Smooth muscle cell of trachea (primary cell): Measurements from ENCODE around the gene MAD1L1. TPM values are rescaled to one million over a fixed set of nuclear protein-coding genes. Genes with fewer than 3 reads are reported as not detected.

Experiments
- total RNA-seq: library from RNA; depleted of rRNA; stranded (reverse); fragments of >200 nt; gene quantifications from 2 replicates; pipeline ENCODE4 v1.2.1, GENCODE V29; 2014

Gene MAD1L1
- total RNA-seq = 47.0 and 54.5 TPM in 2 replicates

DNA sequence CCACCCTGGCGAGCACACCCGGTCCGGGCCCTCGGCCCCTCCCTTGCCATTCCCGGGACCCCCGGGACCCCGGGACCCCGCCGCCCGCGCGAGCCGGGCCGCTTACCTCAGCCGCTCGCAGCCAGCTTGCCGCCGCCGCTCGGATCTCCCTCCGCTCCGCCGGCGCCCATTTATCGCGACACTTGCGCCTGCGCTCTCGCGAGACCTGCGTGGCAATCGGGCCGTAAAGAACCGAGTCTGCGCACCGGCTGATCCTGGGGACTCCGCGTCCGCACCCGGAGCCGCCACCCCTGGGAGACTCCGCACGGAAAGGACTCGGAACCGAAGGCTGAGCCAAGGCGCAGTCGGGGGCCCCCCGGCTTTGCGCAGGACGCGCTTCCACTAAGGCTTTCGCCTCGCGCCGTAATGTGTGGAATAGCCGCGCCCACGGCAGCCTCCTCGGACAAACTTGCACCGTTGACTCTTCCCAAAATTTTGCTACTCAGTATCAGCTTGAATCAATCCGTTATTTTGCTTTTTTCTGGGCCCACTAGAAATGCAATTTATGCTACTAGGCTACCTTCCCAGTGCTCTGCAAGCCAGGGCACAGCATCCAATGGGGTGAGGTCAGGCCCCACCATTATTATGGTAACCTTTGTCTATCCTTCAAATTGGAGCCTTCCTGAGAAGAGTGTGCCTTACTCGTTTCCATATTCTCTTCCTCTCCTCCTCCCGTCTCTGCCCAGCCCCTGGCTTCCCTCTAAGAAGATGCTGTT lies at the start of gene MAD1L1:
Gene MAD1L1, minus strand, starts transcription at position 180 of the 755 bp plus-strand sequence. CDS start 2,812 bp downstream, outside the sequence.

DNA sequence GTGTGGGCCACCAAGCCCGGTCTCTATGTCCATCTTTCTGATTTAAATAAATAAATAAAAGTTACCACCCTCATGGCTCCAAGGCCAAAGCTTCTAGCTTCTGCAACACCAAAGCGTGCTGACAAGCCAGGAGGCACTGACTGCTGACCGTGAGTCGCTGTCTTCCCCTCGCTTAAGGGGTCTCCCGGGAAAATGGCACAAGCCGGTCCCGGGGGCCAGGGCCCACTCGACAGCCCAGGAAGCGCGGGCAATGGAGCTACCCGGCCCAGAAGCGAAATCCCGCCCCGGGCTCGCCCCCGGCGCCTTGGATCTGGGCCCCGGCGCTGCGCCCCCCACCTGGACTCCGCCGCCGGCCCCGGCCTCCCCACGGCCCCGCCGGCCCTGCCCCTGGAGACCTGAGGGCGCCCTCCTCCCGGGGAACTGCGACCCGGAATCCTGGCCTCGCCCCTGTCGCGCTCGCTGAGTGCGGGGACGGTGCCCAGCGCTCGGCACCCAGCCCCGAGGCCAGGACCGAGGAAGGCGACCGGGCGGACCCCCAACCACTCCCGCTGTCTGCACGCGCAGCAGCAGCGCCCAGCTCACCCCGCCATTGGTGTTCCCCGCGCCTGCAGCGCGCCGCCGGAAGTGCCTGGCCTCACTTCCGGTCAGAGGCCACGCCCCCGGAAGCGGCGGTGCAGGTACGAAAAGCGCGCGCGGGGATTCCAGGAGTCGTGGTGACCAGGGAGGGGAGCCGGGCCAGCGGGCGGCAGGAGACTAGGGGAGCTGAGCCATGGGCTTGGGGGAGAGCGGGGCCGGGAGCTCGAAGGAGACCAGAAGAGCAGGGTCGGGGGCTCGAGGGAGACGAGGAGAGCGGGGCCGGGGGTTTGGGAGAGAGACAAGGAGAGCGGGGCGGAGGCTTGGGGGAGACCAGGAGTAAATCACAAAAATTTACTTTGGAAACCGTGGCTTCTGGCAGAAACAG lies 9.1 kb upstream of the MAD1L1 start, which contains the start of the genes MRM2 and NUDT1:
Gene MRM2, minus strand, starts transcription at position 626 of the 961 bp plus-strand sequence. Its CDS starts 36 bp downstream, at position 590.
Gene NUDT1, plus strand, starts transcription at position 647 of the 961 bp plus-strand sequence. CDS start 2,349 bp downstream, outside the sequence.

Other genes starting within 250 kb of the MAD1L1 start
- gene MRM2, start 9.3 kb upstream of the MAD1L1 start, total RNA-seq = 14.7 and 20.2 TPM in 2 replicates
- gene NUDT1, start 9.3 kb upstream of the MAD1L1 start, total RNA-seq = 25.0 and 63.0 TPM in 2 replicates
- gene SNX8, start 81.5 kb upstream of the MAD1L1 start, total RNA-seq = 21.5 and 27.8 TPM in 2 replicates
- gene EIF3B, start 121.9 kb upstream of the MAD1L1 start, total RNA-seq = 183 and 189 TPM in 2 replicates
- 6.3 and 9.1 TPM in 2 replicates for gene CHST12, start 170.7 kb upstream of the MAD1L1 start, total RNA-seq
- gene GRIFIN, start 243.5 kb upstream of the MAD1L1 start, total RNA-seq = not detected in 2 replicates